ENCODE data around the gene ERCC6L2.

The ERCC6L2 gene

DNA sequence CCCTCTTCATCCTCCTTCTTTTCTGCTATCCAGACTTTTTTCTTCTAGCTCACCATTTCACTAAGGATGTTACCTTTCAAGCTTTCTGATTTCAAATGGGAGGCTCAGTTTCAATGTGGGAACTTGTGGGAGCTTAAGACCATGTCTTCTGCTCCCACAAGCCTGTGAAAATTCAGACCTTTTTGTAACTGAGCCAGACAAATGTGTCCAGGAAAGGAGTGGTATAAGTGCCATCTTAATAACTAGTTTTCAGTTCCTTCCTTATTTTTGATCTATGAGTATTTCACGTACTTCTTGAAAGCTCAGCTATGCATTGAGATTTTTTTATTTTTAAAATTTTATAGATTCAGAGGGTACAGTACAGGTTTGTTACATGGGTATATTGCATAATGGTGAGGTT, 4.6 kb upstream of the ERCC6L2 start:
- DNase-seq, result no peak

DNA sequence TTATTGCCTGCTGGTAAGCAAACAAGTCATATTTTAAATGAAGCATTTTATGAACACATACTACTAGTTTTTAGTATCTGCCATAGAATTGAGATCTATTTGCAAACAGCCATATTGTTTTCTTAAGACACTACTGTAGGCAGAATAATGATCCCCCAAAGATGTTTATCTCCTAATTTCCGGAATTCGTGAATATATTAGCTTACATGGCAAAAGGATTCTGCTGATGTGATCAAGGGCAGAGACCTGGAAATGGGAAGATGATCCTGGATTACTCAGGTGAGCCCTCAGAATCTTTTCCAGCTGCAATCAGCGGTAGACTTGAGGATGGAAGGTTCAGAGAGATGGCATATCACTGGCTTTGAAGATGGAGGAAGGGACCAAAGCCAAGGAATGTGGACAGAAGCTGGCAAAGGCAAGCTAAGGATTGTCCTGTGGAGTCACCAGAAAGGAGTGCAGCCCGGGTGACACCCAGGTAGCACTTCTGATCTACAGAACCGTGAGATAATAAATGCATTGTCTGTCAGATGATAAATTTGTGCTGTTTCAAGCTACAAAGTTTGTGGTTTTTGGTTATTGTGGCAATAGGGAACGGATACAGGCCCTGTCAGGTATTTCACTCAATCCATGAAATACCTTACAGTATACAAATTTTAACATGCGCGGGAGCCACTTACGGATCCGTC, 1.0 kb upstream of the ERCC6L2 start:
- DNase-seq, result no peak

GRCh38 chr9:95874989-95875304, 544 bp upstream of the ERCC6L2 start:
- DNase-seq, result peak; percentile 36

DNA sequence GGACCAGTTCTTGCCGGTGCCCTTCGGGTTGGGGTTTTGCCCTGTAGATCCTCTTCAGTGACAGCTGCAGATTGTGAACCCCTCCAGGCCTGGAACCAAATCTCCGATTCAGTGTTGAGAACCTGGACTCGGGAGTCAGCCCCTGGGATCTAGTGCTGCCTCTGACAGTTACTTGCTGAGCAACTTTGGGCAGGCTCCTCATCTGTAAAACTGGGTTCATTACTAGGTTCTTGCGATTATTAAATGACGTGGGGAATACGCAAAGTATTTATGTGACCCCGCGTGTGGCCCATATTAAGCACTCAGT, 600 bp downstream of the ERCC6L2 start:
- DNase-seq, result no peak

- no peak for DNase-seq
These were observed 1.1 kb downstream of the ERCC6L2 start for GRCh38 chr9:95876595-95876994.

DNA sequence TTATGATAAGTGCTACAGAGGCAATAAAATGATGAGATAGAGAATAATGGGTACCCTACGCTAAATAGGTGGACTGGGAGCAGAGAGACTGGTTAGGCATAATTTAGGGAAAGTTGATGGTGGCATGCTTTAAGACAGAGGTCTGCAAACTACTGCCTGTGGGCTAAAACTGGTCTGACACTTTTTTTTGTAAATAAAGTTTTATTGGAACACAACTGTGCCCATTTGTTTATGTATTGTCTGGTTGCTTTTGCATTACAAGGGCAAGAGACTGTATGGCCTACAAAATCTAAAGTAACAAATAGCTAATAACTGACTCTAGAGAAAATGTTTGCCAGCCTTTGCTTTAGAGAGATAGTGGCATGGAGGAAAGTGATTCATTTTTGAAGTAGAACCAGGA, 2.5 kb downstream of the ERCC6L2 start:
- no peak for DNase-seq

GRCh38 chr9:95879591-95879990, 4.1 kb downstream of the ERCC6L2 start:
- no peak for DNase-seq

DNA sequence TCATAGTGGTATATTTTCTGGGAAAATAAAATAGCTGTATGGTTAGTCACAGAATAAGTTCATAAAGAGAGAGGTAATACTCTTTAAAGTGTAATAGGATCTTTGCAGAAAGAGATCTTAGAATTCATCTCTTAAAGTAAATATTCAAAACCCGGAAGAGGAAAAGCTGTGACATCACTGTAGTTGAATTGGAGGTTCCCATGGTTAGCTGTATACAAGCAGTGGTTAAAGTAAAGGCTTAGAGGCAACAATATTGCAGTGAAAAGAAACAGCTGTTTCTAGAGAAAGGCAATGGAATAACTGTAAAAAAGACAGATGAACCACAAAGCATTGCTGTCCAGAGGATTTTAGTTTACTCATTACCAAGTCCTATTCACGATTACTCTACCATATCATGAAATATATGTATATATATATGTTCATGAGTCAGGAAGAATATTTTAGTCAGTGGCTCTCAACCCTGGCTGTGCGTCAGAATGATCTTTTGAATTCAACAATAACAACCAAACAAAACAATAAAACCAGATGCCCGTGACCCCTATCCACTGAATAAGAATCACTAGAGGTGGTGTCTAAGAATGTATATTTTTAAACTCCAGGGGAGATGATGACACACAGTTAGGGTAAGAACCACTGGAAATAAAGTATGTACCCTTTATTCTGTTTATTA, 4.7 kb downstream of the ERCC6L2 start:
- DNase-seq, result no peak

GRCh38 chr9:95887926-95888497, 12.5 kb downstream of the ERCC6L2 start:
- no peak for DNase-seq

GRCh38 chr9:95890594-95890993, 15.1 kb downstream of the ERCC6L2 start:
- DNase-seq, result no peak

DNA sequence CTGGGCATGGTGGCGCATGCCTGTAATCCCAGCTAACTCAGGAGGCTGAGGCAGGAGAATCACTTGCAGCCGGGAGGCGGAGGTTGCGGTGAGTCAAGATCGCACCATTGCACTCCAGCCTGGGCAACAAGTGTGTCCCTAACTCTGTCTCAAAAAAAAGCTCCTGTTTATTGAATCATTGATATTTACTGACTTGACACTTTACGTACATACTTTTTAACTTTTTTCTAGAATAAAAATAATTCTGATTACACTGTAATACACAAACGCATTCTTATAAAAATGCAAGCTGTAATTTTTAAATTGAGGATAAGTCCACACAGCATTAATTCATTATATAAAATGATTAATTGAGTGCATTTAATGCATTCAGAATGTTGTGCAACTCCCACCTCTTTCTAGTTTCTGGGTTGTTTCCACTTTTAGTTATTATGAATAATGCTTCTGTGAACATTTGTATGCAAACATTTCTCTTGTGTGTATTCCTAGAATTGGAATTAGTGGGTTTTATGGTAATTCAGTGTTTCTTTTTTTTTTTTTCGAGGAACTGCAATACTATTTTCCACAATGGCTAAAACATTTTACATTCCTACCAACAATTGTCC, 15.7 kb downstream of the ERCC6L2 start:
- DNase-seq, result no peak

GRCh38 chr9:95892690-95893089, 17.2 kb downstream of the ERCC6L2 start:
- no peak for DNase-seq

GRCh38 chr9:95896580-95896979, 21.1 kb downstream of the ERCC6L2 start:
- DNase-seq, result no peak

GRCh38 chr9:95901506-95901905, 26.0 kb downstream of the ERCC6L2 start:
- no peak for DNase-seq

DNA sequence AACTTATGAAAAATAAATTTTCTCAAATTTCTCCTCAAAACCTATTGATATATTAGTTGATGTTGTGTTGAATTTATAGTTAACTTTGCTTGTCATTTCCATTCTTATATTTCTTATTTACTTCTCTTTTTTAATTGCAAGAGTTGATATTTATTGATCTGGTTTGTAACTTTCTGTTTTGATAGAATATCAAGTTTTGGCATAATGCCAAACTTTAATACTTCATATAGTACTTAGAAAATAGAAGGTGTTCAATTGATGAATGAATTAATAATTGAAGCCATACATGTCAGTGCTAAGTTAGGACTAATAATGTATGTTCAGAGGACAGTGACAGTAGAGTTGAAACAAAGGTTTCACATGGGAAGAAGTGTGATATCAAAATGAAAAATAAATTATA, 27.9 kb downstream of the ERCC6L2 start:
- DNase-seq, result no peak

DNA sequence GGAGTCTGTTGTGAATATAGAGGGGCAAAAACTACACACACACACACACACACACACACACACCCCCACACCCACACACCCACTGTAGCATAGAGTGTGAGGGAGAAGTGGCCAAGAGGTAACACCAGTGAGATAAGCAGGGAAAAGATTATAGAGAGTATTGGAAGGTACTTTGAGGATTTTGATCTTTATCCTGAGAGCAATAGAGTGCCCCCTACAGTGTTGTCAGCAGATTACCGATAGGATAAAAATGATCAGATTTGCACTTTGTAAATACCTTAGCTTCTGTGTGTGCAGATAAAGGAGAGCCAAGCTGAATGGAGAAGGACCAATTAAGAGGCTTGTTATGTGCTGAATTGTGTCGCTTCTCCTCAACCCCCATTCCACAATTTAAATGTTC, 32.3 kb downstream of the ERCC6L2 start:
- peak; percentile 14 for DNase-seq

GRCh38 chr9:95910023-95910707, 34.7 kb downstream of the ERCC6L2 start:
- DNase-seq, result no peak

GRCh38 chr9:95910770-95911340, 35.4 kb downstream of the ERCC6L2 start:
- DNase-seq, result no peak

- DNase-seq, result no peak
These were observed 37.3 kb downstream of the ERCC6L2 start for GRCh38 chr9:95912773-95913172.

GRCh38 chr9:95920017-95920416, 44.5 kb downstream of the ERCC6L2 start:
- DNase-seq, result no peak

DNA sequence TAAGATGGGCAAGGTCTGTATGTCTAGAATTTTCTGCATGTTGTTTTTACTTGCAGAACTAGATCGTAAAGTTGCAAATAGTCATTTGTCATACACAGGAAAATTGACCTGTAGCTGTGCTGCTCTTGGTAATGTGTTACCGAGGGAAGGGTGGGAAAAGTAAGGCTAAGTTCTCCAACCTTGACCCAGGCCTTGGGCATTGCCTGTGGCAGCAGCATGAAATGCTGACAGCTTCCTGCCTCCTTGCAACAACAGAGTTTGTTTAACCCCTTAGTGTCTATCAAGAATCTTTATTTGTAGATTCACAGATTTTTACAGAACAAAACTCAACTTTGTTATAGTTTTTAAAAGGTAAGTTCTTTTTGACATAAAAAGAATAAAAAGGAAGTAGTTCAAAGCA, 48.3 kb downstream of the ERCC6L2 start:
- DNase-seq, result no peak

DNA sequence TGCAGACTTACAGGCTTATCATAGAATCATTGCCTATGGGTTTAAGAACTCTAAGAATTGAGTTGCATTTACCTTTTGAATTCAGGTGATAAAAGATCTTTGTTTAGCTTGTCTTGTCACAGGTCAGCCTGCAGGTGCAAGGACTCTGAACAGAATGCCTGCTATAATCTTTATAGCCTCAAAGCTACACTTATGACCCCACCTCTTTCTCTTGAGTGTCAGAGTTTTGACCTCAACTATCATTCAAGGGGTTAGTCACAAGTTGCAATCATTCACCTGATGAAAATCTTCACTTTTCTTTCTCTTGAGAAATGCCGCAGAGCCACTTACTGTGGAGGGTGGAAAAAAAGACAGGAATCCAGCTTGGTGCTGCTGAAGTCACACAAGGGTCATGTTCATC, 49.5 kb downstream of the ERCC6L2 start:
- no peak for DNase-seq

DNA sequence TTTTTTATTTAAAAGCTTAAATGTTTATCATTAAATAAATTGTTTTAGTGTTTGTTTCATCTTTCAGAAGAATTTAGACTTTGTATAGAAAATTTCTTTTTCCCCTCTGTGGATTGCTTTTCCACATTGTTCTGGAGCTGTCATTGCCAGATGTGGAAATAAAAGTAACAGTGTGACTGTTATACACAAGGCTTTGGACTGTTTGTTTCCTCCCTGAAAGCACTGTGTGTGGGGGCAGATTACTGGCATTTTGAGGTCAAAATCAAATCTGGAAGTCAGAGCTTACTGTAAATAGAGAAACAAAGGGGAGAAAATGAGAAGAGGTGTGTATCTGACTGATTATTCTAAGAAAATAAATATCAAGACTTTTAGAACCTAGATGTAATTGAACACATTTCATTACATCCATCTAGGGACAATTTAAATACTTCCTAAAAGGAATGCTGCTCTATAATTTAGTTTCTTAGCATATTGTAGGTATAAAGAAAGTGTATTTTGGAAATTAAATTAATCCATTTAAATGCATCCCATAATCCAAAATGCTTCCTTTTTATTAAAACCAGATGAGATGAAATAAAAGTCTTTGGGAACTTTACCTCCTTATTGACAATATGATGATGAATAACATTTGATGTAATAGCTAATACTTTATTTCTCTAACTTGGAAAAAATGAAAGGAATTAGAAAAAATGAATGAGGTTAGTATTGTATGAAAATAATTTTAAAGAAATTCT, 51.9 kb downstream of the ERCC6L2 start:
- no peak for DNase-seq

Measured in NCI-H1092 treated with DMSO at 0.1 percent for 48 hours (cell line).